Duodenal mucosa (tissue), 2 donors: ENCODE measurements around the gene ATP6AP2.
"Not testable (repeated sequence)": the region's sequence is repeated elsewhere in the genome, so short reads cannot be mapped to it uniquely, and the experiment has no call there.

ENCODE experiments used
- H3K27ac ChIP-seq: one replicate; pipeline ENCODE4 v1.7.0; 2013; ENCODE audit warnings: low read depth, low read length
- H3K27me3 ChIP-seq, 2 donors: one replicate each; pipeline ENCODE4 v1.7.0; 2013; ENCODE audit warnings: low read length in 2 of 2, control low read depth in 1 of 2; ENCODE audit not compliant: insufficient read depth in 2 of 2, control insufficient read depth in 1 of 2
- H3K36me3 ChIP-seq, 2 donors: one replicate each; pipeline ENCODE4 v1.7.0; 2013; ENCODE audit warnings: low read length in 2 of 2, control low read depth in 1 of 2; ENCODE audit not compliant: insufficient read depth in 2 of 2, control insufficient read depth in 1 of 2
- H3K4me1 ChIP-seq, 2 donors: one replicate each; pipeline ENCODE4 v1.7.0; 2013; ENCODE audit warnings: low read length in 2 of 2, control low read depth in 1 of 2; ENCODE audit not compliant: insufficient read depth in 2 of 2, control insufficient read depth in 1 of 2
- H3K4me3 ChIP-seq, 2 donors: one replicate each; pipeline ENCODE4 v1.7.0; 2013; ENCODE audit warnings: low read length in 2 of 2, low read depth in 1 of 2
- H3K9ac ChIP-seq, 2 donors: one replicate each; pipeline ENCODE4 v1.7.0; 2013; ENCODE audit warnings: low read length in 2 of 2, low read depth in 1 of 2
- H3K9me3 ChIP-seq, 2 donors: one replicate each; pipeline ENCODE4 v1.7.0; 2013; ENCODE audit warnings: low read length in 2 of 2, control low read depth in 1 of 2; ENCODE audit not compliant: control insufficient read depth in 1 of 2

Gene ATP6AP2

DNA sequence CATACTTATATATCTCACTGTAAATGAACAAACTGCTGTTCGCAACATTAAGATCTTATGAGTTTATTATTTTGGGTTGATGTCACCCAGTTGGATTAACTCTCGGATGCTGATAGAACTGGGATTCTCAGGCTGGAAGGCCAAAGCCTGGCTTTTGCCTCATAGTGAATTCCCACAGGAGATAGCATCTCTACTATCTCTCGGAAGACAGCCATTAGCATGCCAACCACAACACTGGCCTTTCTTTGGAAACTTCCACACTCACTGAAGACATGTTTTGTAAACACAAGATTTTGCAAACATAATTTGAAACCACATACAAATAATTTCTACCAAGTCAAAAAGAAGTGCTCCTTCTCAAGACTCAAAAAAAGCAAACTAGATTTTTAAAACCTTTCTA lies 4.5 kb upstream of the ATP6AP2 start:
- Histone ChIP-seq H3K36me3 (no peaks in the 10 kb centered on the region), H3K4me1 (no peaks in the 10 kb centered on the region), H3K4me3 (no peak overlapping the region), H3K27ac (no peak overlapping the region), H3K9me3 (no peaks in the 10 kb centered on the region), H3K9ac (no peak overlapping the region), H3K27me3 (no peaks in the 10 kb centered on the region)

GRCh38 chrX:40578039-40578695 lies 2.6 kb upstream of the ATP6AP2 start:
- Histone ChIP-seq H3K27ac (no peak overlapping the region), H3K4me1 (peaks cover 4 to 8% of the 10 kb centered on the region in 2 donors), H3K9ac (no peak overlapping the region), H3K27me3 (no peaks in the 10 kb centered on the region), H3K36me3 (no peaks in the 10 kb centered on the region), H3K4me3 (no peak overlapping the region), H3K9me3 (no peaks in the 10 kb centered on the region)

GRCh38 chrX:40579141-40579540 lies 1.6 kb upstream of the ATP6AP2 start:
- Histone ChIP-seq H3K27ac (no peak overlapping the region), H3K9ac (no peak overlapping the region), H3K4me3 (no peak overlapping the region), H3K9me3 (no peaks in the 10 kb centered on the region), H3K4me1 (peaks cover 4 to 8% of the 10 kb centered on the region in 2 donors), H3K36me3 (no peaks in the 10 kb centered on the region), H3K27me3 (no peaks in the 10 kb centered on the region)

DNA sequence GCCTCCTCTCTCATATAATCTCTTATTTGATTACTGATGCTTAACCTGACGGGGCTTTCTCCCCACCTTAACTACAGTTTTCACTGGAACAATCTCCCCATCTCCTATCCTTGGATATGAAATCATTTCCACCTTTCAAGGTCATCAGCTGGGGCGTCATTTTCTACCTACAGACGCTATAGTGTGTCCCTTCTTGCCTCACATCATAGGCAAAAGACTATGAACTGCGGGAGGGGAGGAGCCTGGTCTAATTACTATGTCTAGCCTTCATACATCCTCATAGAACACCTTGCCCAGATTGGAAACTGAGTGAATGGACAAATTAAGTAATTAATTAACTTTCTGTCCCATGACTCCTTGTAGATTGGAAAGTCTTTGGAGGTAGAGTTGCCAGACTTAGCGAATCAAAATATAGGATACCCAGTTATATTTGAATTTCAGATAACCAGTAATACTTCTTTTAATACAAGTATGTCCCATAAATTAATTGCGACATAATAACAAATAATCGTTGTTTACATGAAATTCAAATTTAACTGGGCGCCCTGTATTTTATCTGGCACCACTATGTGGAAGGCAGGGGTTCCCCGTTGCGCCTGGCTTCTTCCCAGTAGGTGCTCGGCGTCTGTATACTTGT lies 752 bp upstream of the ATP6AP2 start:
- Histone ChIP-seq H3K27ac (peak overlapping the region; percentile 92), H3K4me3 (peak overlapping the region; percentile 73 to 85), H3K4me1 (peaks cover 4 to 8% of the 10 kb centered on the region in 2 donors), H3K27me3 (no peaks in the 10 kb centered on the region), H3K36me3 (no peaks in the 10 kb centered on the region), H3K9ac (peak overlapping the region; percentile 64 to 70), H3K9me3 (no peaks in the 10 kb centered on the region)

DNA sequence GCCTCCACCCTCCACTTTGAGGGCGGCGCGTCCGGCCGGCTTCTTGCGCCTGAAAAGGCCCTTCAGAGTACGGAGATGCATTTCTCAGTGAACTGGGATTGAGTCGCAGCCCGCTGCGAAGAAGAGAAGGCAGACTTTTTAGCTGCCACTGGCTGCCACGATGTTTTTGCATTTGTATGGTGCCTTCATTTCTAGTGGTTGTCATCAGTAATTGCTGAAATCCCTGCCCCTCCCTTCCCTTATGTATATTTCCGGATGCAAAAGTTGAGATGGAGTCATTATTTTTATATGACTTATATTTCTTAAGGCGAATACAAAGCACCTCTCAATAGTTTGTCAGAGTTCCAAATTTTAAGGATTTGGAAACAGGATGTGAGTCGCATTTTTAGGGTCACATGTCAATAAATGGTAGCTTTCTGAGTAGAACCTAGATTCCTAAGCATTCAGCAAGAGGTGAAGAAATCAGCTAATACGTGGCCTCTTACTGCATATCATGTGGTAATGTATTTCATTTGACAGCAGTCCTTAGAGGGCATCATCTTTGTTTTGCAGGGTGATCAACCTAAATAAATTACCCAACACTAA lies 658 bp downstream of the ATP6AP2 start:
- peak overlapping the region; percentile 61 to 85 for H3K4me3 ChIP-seq
- H3K27ac ChIP-seq: peak overlapping the region; percentile 70
- peaks cover 4 to 8% of the 10 kb centered on the region in 2 donors for H3K4me1 ChIP-seq
- no peaks in the 10 kb centered on the region for H3K9me3 ChIP-seq
- H3K27me3 ChIP-seq: no peaks in the 10 kb centered on the region
- no peaks in the 10 kb centered on the region for H3K36me3 ChIP-seq
- H3K9ac ChIP-seq: peak overlapping the region; percentile 42 to 47

DNA sequence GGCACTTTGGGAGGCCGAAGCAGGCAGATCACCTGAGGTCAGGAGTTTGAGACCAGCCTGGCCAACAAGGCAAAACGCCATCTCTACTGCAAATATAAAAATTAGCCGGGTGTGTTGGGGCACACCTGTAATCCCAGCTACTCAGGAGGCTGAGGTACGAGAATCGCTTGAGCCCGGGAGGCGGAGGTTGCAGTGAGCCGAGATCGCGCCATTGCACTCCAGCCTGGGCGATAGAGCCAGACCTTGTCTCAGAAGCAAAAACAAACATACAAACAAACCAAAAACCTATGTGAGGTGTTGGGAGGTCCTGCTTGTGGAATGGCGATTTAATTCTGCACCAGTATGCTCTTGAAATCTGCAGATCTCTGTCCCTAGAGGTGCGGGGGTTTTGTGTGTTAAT lies 1.4 kb downstream of the ATP6AP2 start:
- not testable (repeated sequence) for H3K4me1 ChIP-seq, H3K27ac ChIP-seq, H3K9ac ChIP-seq, H3K36me3 ChIP-seq, H3K27me3 ChIP-seq, H3K9me3 ChIP-seq
- peak overlapping the region in 1 of 2 donors; percentile 85 for H3K4me3 ChIP-seq

GRCh38 chrX:40582811-40583210 lies 2.0 kb downstream of the ATP6AP2 start:
- Histone ChIP-seq H3K9me3 (no peaks in the 10 kb centered on the region), H3K27me3 (no peaks in the 10 kb centered on the region), H3K9ac (no peak overlapping the region), H3K27ac (no peak overlapping the region), H3K4me3 (no peak overlapping the region), H3K4me1 (peaks cover 4 to 8% of the 10 kb centered on the region in 2 donors), H3K36me3 (no peaks in the 10 kb centered on the region)

DNA sequence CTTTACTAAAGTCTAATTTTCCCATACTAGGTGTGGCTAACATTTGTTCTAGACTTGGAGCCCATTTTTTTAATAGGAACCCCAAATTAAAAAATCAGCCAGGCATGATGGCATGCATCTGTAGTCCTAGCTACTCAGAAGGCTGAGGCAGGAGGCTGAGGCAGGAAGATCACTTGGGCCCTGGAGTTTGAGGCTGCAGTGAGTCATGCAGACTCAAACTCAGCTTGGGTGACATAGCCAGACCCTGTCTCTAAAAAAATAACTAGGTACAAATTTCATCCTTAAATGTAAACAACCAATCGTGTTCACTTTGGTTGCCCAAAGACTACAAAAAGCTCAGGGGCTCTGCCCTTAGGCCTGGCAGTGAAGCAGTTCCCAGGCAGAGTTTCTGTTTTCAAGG lies 6.9 kb downstream of the ATP6AP2 start:
- H3K4me3 ChIP-seq, H3K9me3 ChIP-seq, H3K27me3 ChIP-seq, H3K4me1 ChIP-seq, H3K27ac ChIP-seq, H3K36me3 ChIP-seq, H3K9ac ChIP-seq: not testable (repeated sequence)

DNA sequence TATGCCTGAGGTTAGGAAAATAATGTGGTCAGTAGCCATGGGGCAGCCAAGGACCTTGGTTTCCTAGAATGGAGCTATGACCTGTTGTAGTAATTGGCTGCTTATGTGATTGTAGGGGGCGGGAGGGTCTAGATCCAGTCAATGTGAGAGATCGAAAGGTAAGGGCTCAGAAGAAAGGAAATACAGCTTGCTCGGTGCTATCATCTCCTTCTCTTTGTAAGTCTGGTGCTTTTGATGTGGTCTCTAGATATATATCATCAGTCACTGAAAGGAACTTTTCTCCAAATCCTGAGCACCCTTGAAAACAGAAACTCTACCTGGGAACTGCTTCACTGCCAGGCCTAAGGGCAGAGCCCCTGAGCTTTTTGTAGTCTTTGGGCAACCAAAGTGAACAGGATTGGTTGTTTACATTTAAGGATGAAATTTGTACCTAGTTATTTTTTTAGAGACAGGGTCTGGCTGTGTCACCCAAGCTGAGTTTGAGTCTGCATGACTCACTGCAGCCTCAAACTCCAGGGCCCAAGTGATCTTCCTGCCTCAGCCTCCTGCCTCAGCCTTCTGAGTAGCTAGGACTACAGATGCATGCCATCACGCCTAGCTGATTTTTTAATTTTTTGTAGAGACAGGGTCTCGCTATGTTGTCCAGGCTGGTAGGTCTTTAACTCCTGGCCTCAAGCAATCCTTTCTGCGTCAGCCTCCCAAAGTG lies 9.0 kb downstream of the ATP6AP2 start:
- not testable (repeated sequence) for H3K9ac ChIP-seq, H3K27ac ChIP-seq, H3K27me3 ChIP-seq, H3K4me1 ChIP-seq, H3K9me3 ChIP-seq, H3K4me3 ChIP-seq
- peaks cover 0 to 17% of the 10 kb centered on the region in 2 donors for H3K36me3 ChIP-seq

DNA sequence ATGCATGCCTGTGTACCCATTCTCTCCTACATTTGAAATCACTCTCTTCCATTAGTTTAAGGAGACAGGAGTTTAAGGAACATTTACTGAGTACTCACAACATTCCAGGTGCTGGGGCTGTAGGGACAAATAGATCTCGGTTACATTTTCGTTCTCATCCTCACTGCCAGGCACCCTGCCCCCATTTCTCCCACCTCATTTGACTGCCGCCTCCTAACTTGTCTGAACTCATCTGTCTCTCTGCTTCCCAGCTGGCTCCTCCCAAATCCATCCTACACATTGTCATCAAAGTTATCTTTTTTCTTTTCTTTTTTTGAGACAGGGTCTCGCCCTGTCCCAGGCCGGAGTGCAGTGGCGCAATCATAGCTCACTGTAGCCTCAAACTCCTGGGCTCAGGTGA lies 22.7 kb downstream of the ATP6AP2 start:
- Histone ChIP-seq H3K4me1 (no peaks in the 10 kb centered on the region), H3K27ac (no peak overlapping the region), H3K36me3 (peaks cover 0 to 21% of the 10 kb centered on the region in 2 donors), H3K9ac (no peak overlapping the region), H3K4me3 (no peak overlapping the region), H3K27me3 (no peaks in the 10 kb centered on the region), H3K9me3 (no peaks in the 10 kb centered on the region)
